WTC11 (cell line): ENCODE data around the gene ARRDC1. TPM values are rescaled to one million over a fixed set of nuclear protein-coding genes. Genes with fewer than 3 reads are reported as not detected.

Experiments
- ATAC-seq: fragments of 200-7000 bp; cut with Tn5 transposase; 2 replicates; pipeline ENCODE4 v1.10.0; 2021; ENCODE audit warnings: mild to moderate bottlenecking, moderate library complexity
- CTCF ChIA-PET: fragments of 300-600 bp; sonication (Branson Sonifier 250); formaldehyde crosslinking; loops from one replicate; lab custom pipeline; 2021; ENCODE audit warnings: antibody characterized with exemption; lab: Charles Lee
- POLR2A ChIA-PET: fragments of 350-600 bp; sonication (Branson Sonifier 250); formaldehyde crosslinking; loops from one replicate; lab custom pipeline; 2021; ENCODE audit warnings: antibody characterized with exemption; lab: Charles Lee
- DNase-seq: peaks from one replicate; pipeline ENCODE4 v3.0.0; 2021; ENCODE audit warnings: low spot score
- H3K27ac Mint-ChIP-seq: 2 replicates; pipeline ENCODE4 v1.8.0; 2021; ENCODE audit warnings: mixed read lengths
- H3K27me3 Mint-ChIP-seq: 2 replicates; pipeline ENCODE4 v1.8.0; 2021; ENCODE audit warnings: low read depth, mild to moderate bottlenecking, moderate library complexity, mixed read lengths
- H3K36me3 Mint-ChIP-seq: 2 replicates; pipeline ENCODE4 v1.8.0; 2021; ENCODE audit warnings: mixed read lengths
- H3K4me1 Mint-ChIP-seq: 2 replicates; pipeline ENCODE4 v1.8.0; 2022; ENCODE audit warnings: mixed read lengths
- H3K4me3 Mint-ChIP-seq: 2 replicates; pipeline ENCODE4 v1.8.0; 2021; ENCODE audit warnings: mild to moderate bottlenecking, moderate library complexity, mixed read lengths
- H3K9me3 Mint-ChIP-seq: 2 replicates; pipeline ENCODE4 v1.8.0; 2021; ENCODE audit warnings: mixed read lengths
- ARID4B ChIP-seq: sonication (generic); formaldehyde crosslinking; IDR thresholded peaks from 2 replicates; pipeline ENCODE4 v1.8.0; 2023; ENCODE audit warnings: missing genetic modification reagents, mild to moderate bottlenecking, borderline replicate concordance
- CDX4 ChIP-seq: fragments of 250-450 bp; sonication (Bioruptor Pico); IDR thresholded peaks from 2 replicates; pipeline ENCODE4 v1.9.0; 2021; ENCODE audit warnings: moderate library complexity, mild to moderate bottlenecking, inconsistent platforms, borderline replicate concordance
- CREM ChIP-seq: sonication (generic); formaldehyde crosslinking; IDR thresholded peaks from 2 replicates; pipeline ENCODE4 v1.8.1; 2022; ENCODE audit warnings: mild to moderate bottlenecking, missing genetic modification reagents, moderate library complexity
- E2F1 ChIP-seq: sonication (generic); formaldehyde crosslinking; IDR thresholded peaks from 2 replicates; pipeline ENCODE4 v1.8.0; 2022; ENCODE audit warnings: mild to moderate bottlenecking, missing genetic modification reagents
- E2F4 ChIP-seq: sonication (generic); formaldehyde crosslinking; IDR thresholded peaks from 2 replicates; pipeline ENCODE4 v1.8.1; 2022; ENCODE audit warnings: low read depth, mild to moderate bottlenecking, moderate library complexity, missing genetic modification reagents, borderline replicate concordance
- EMX1 ChIP-seq: fragments of 250-450 bp; sonication (Bioruptor Pico); IDR thresholded peaks from 2 replicates; pipeline ENCODE4 v1.8.0; 2021; ENCODE audit warnings: mild to moderate bottlenecking
- ESRRA ChIP-seq: sonication (generic); formaldehyde crosslinking; IDR thresholded peaks from 2 replicates; pipeline ENCODE4 v1.8.1; 2022; ENCODE audit warnings: mild to moderate bottlenecking, missing genetic modification reagents, borderline replicate concordance
- ETV6 ChIP-seq: sonication (generic); formaldehyde crosslinking; IDR thresholded peaks from 2 replicates; pipeline ENCODE4 v1.8.1; 2022; ENCODE audit warnings: mild to moderate bottlenecking, missing genetic modification reagents
- HMGA2 ChIP-seq: fragments of 250-450 bp; sonication (Bioruptor Pico); IDR thresholded peaks from 2 replicates; pipeline ENCODE4 v1.4.0; 2021; ENCODE audit warnings: mild to moderate bottlenecking, moderate library complexity
- IRF1 ChIP-seq: sonication (generic); formaldehyde crosslinking; IDR thresholded peaks from 2 replicates; pipeline ENCODE4 v1.8.0; 2023; ENCODE audit warnings: missing genetic modification reagents
- NFE2L1 ChIP-seq: sonication (generic); formaldehyde crosslinking; IDR thresholded peaks from 2 replicates; pipeline ENCODE4 v1.8.1; 2023; ENCODE audit warnings: missing genetic modification reagents
- OVOL2 ChIP-seq: fragments of 250-450 bp; sonication (Bioruptor Pico); IDR thresholded peaks from 2 replicates; pipeline ENCODE4 v1.9.0; 2021; ENCODE audit warnings: mild to moderate bottlenecking, borderline replicate concordance
- SOX15 ChIP-seq: fragments of 250-450 bp; sonication (Bioruptor Pico); IDR thresholded peaks from 2 replicates; pipeline ENCODE4 v1.9.0; 2021; ENCODE audit warnings: mild to moderate bottlenecking
- USF1 ChIP-seq: sonication (generic); formaldehyde crosslinking; IDR thresholded peaks from 2 replicates; pipeline ENCODE4 v1.8.0; 2022; ENCODE audit warnings: mild to moderate bottlenecking, missing genetic modification reagents
- USF2 ChIP-seq: sonication (generic); formaldehyde crosslinking; IDR thresholded peaks from 2 replicates; pipeline ENCODE4 v1.8.1; 2023; ENCODE audit warnings: mild to moderate bottlenecking, missing genetic modification reagents, moderate library complexity
- ZBTB43 ChIP-seq: sonication (generic); formaldehyde crosslinking; IDR thresholded peaks from 2 replicates; pipeline ENCODE4 v1.8.1; 2023; ENCODE audit warnings: mild to moderate bottlenecking, missing genetic modification reagents
- ZNF232 ChIP-seq: sonication (generic); formaldehyde crosslinking; IDR thresholded peaks from 2 replicates; pipeline ENCODE4 v1.8.0; 2022; ENCODE audit warnings: mild to moderate bottlenecking, missing genetic modification reagents
- total RNA-seq: library from RNA; stranded (reverse); gene quantifications from 3 replicates; pipeline ENCODE4 v1.2.3, GENCODE V29; 2021

ARRDC1 gene
- total RNA-seq, 1 experiment from 2014 or later: 41.3 TPM

- Mint-ChIP-seq H3K36me3 (peaks cover 14% of the 10 kb centered on the region), H3K4me1 (peaks cover 33% of the 10 kb centered on the region)
- TF ChIP-seq NFE2L1 (CRISPR knock-in tag) (no peak), ZNF232 (CRISPR knock-in tag) (no peak), E2F1 (no peak)
- TF ChIP-seq, all 79 proteins: peak for 0
- CTCF ChIA-PET: interaction anchor here (1.8 kb wide), 1 partner anchor 53 kb away, joined by 9 read pairs; no protein-coding TSS in a partner anchor
- POLR2A ChIA-PET: interaction anchor here (2.1 kb wide), 1 partner anchor 46 kb away, joined by 6 read pairs; no protein-coding TSS in a partner anchor
- H3K4me3 Mint-ChIP-seq: peak overlapping the region; percentile 93
- no peak for DNase-seq
- H3K27me3 Mint-ChIP-seq: no peaks in the 10 kb centered on the region
- ATAC-seq: no peak
- H3K9me3 Mint-ChIP-seq: no peaks in the 10 kb centered on the region
- H3K27ac Mint-ChIP-seq: peak overlapping the region; percentile 89
Measured at GRCh38 chr9:137620048-137620405, 14.5 kb downstream of the ARRDC1 start.

- TF ChIP-seq USF1 (CRISPR knock-in tag) (no peak), ARID4B (CRISPR knock-in tag) (no peak), E2F4 (CRISPR knock-in tag) (no peak), CDX4 (no peak), HMGA2 (CRISPR knock-in tag) (no peak), OVOL2 (no peak), ETV6 (CRISPR knock-in tag) (no peak), USF2 (no peak), SOX15 (CRISPR knock-in tag) (no peak), ESRRA (CRISPR knock-in tag) (no peak), NFE2L1 (CRISPR knock-in tag) (no peak), CREM (CRISPR knock-in tag) (no peak), EMX1 (CRISPR knock-in tag) (no peak), IRF1 (CRISPR knock-in tag) (no peak), ZBTB43 (CRISPR knock-in tag) (no peak)
- TF ChIP-seq, all 79 proteins: peak for 0
- ATAC-seq (no peak), DNase-seq (no peak)
- H3K4me3 Mint-ChIP-seq: peak overlapping the region; percentile 47
- peaks cover 14% of the 10 kb centered on the region for H3K36me3 Mint-ChIP-seq
- CTCF ChIA-PET: interaction anchor here (0.9 to 1.2 kb wide), 2 partner anchors 45 to 52 kb away, joined by 3 to 6 read pairs; no protein-coding TSS in a partner anchor
- H3K27ac Mint-ChIP-seq: peak overlapping the region; percentile 84
- POLR2A ChIA-PET: interaction anchor here (2.1 kb wide), 1 partner anchor 45 kb away, joined by 6 read pairs; no protein-coding TSS in a partner anchor
- H3K4me1 Mint-ChIP-seq: peaks cover 39% of the 10 kb centered on the region
- H3K9me3 Mint-ChIP-seq: no peaks in the 10 kb centered on the region
- H3K27me3 Mint-ChIP-seq: no peaks in the 10 kb centered on the region
Measured at GRCh38 chr9:137620581-137620980, 15.1 kb downstream of the ARRDC1 start.
